DMS153 treated with DMSO at 0.1 percent for 48 hours (cell line): ENCODE measurements around the gene THADA.

Source experiments
- DNase-seq: peaks from one replicate; lab custom pipeline; 2025; ENCODE audit not compliant: unreplicated experiment; lab: John Stamatoyannopoulos, UW

Gene THADA

GRCh38 chr2:43226955-43227829 is 368.6 kb downstream of the THADA start:
- peak; percentile 51 for DNase-seq

GRCh38 chr2:43226558-43226954 is 369.3 kb downstream of the THADA start, which contains the start of gene ZFP36L2:
Gene ZFP36L2 (minus strand): TSS chr2:43226606. CDS start chr2:43226315, 291 bp downstream.
- peak; percentile 88 for DNase-seq

GRCh38 chr2:43225788-43226557 is 369.9 kb downstream of the THADA start:
- DNase-seq: peak; percentile 29

GRCh38 chr2:43225093-43225787 is 370.6 kb downstream of the THADA start:
- DNase-seq: no peak

GRCh38 chr2:43224571-43225092 is 371.2 kb downstream of the THADA start:
- DNase-seq: no peak

- no peak for DNase-seq
These were observed 371.7 kb downstream of the THADA start for GRCh38 chr2:43224131-43224570.

- DNase-seq: no peak
These were observed 372.3 kb downstream of the THADA start for GRCh38 chr2:43223521-43224001.

- DNase-seq: no peak
These were observed 373.1 kb downstream of the THADA start for GRCh38 chr2:43222475-43223309.

GRCh38 chr2:43221763-43222474 is 373.9 kb downstream of the THADA start:
- DNase-seq: no peak

- DNase-seq: no peak
These were observed 374.6 kb downstream of the THADA start for GRCh38 chr2:43221124-43221762.

- DNase-seq: no peak
These were observed 375.1 kb downstream of the THADA start for GRCh38 chr2:43220760-43221123.

GRCh38 chr2:43220229-43220751 is 375.5 kb downstream of the THADA start:
- no peak for DNase-seq

GRCh38 chr2:43219383-43220228 is 376.2 kb downstream of the THADA start:
- DNase-seq: peak; percentile 46

GRCh38 chr2:43218702-43219382 is 377.0 kb downstream of the THADA start:
- peak; percentile 54 for DNase-seq

- peak; percentile 54 for DNase-seq
These were observed 377.6 kb downstream of the THADA start for GRCh38 chr2:43218155-43218701.

GRCh38 chr2:43217228-43218154 is 378.3 kb downstream of the THADA start:
- DNase-seq: no peak
